ENCODE data around the gene MPV17. TPM values are rescaled to one million over a fixed set of nuclear protein-coding genes. Genes with fewer than 3 reads are reported as not detected.
A peak's percentile ranks its signal among the peaks of the same experiment; 100 is the strongest.
"Not testable (repeated sequence)": the region's sequence is repeated elsewhere in the genome, so short reads cannot be mapped to it uniquely, and the experiment has no call there.

Gene MPV17
- total RNA-seq, 4 donors from 2014 or later = 57.9 to 93.4 (median 66.4) TPM

DNA sequence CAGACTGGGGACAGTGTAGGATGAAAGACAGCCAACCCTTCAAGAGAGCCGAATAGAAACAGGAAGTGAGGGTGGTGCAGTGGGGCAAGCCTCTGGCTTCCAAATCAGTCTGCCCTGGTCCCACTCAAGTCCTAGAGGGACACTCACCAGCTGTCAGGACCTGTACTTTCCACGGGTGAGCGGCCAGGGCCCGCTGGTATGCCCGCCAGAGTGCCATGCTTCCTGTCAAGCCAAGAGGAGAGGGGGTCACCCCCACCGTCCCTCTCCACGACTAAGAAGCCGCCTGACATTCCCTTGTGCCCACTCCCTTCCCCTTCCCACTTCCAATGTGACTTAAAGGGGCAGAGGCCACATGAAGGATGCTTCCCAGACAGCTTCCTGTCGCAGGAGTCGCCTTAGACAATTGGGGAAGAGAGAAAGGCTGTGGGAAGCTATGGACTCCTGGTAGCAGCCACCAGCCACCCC, 564 bp downstream of the MPV17 start:
- ATAC-seq = no peak
- Histone ChIP-seq H3K27me3 (no peaks in the 10 kb centered on the region), H3K36me3 (peaks cover 0 to 29% of the 10 kb centered on the region in 2 donors), H3K9me3 (no peaks in the 10 kb centered on the region), H3K4me3 (peak overlapping the region; percentile 69 to 78), H3K27ac (peak overlapping the region; percentile 89 to 95 (median 92)), H3K4me1 (peaks cover 2 to 31% (median 13%) of the 10 kb centered on the region in 3 donors)
- TF ChIP-seq POLR2AphosphoS5 (IDR thresholded peaks at IDR 0.05) = no peak
- TF ChIP-seq CTCF (IDR thresholded peaks at IDR 0.05) = no peak
- no peak for TF ChIP-seq POLR2A (IDR thresholded peaks at IDR 0.05)
- no peak for TF ChIP-seq EP300 (IDR thresholded peaks at IDR 0.05)
- WGBS, 2 donors (ENCODE audit: low coverage in 1 of 2) = 0 to 3% methylated on average over 2 to 5 of the region's 10 CpGs

DNA sequence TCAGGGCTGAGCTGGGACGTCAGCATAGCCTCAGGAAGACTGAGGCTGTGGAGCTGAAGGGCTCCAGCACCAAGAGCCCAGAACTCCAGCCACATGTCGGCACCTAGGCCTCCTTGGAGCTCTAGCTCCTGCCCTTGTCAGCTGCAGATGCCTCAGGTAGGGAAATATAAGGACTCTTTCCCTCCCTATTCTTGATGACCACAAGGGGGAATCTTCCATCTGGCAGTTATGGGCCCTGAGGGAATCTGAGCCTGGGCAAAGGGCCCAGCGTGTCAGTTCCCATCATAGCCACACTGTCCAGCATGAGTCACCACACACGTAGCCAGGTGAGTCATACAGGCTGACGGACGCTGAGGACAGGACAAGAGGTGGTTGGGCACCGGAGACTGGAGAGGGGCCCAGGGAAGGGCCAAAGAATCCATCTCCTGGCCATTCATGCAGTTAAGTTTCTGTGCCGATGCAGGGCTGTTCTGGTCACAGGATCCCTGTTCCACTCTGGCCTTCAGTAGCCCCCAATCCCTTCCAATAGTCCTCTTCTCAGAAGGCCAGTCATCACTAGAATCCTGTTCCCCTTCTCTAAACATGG, 1.8 kb downstream of the MPV17 start:
- Histone ChIP-seq H3K4me1 (peaks cover 2 to 31% (median 13%) of the 10 kb centered on the region in 3 donors), H3K4me3 (no peak overlapping the region), H3K27ac (peak overlapping the region in 3 of 4 donors; percentile 11 to 89 (median 74)), H3K27me3 (no peaks in the 10 kb centered on the region), H3K9me3 (no peaks in the 10 kb centered on the region), H3K36me3 (peaks cover 0 to 28% of the 10 kb centered on the region in 2 donors)
- TF ChIP-seq CTCF (IDR thresholded peaks at IDR 0.05) (peak in 3 of 4 experiments; percentile 21 to 50 (median 46)), POLR2AphosphoS5 (IDR thresholded peaks at IDR 0.05) (peak; percentile 74), EP300 (IDR thresholded peaks at IDR 0.05) (no peak), POLR2A (IDR thresholded peaks at IDR 0.05) (no peak)
- 41 to 68% methylated on average over 3 to 4 of the region's 8 CpGs for WGBS, 2 donors (ENCODE audit: low coverage in 1 of 2)
- ATAC-seq = peak; percentile 82

DNA sequence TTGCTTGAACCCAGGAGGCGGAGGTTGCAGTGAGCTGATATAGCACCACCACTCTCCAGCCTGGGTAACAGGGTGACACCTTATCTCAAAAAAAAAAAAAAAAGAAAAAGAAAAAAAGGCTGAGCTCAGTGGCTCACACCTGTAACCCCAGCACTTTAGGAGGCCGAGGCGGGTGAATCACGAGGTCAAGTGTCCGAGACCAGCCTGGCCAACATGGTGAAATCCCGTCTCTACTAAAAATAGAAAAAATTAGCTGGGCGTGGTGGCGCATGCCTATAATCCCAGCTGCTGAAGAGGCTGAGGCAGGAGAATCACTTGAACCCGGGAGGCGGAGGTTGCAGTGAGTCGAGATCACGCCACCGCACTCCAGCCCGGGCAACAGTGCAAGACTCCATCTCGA, 3.1 kb downstream of the MPV17 start:
- 89 to 95% methylated on average over 13 to 15 of the region's 15 CpGs for WGBS, 2 donors (ENCODE audit: low coverage in 1 of 2)
- not testable (repeated sequence) for H3K4me3 ChIP-seq, H3K27me3 ChIP-seq, H3K9me3 ChIP-seq, H3K27ac ChIP-seq, ATAC-seq
- peaks cover 2 to 31% (median 13%) of the 10 kb centered on the region in 3 donors for H3K4me1 ChIP-seq
- H3K36me3 ChIP-seq = peaks cover 0 to 36% of the 10 kb centered on the region in 2 donors

- no peaks in the 10 kb centered on the region for H3K9me3 ChIP-seq
- ATAC-seq = no peak
- H3K4me1 ChIP-seq = peaks cover 0 to 13% (median 4%) of the 10 kb centered on the region in 3 donors
- no peak for TF ChIP-seq POLR2A (IDR thresholded peaks at IDR 0.05)
- TF ChIP-seq EP300 (IDR thresholded peaks at IDR 0.05) = no peak
- TF ChIP-seq POLR2AphosphoS5 (IDR thresholded peaks at IDR 0.05) = no peak
- TF ChIP-seq CTCF (IDR thresholded peaks at IDR 0.05) = no peak
- H3K36me3 ChIP-seq = peaks cover 0 to 53% of the 10 kb centered on the region in 2 donors
- no peak overlapping the region for H3K4me3 ChIP-seq
- H3K27me3 ChIP-seq = no peaks in the 10 kb centered on the region
- WGBS, 2 donors (ENCODE audit: low coverage in 1 of 2) = 89 to 100% methylated on average over 1 of the region's 12 CpGs
- H3K27ac ChIP-seq = no peak overlapping the region
Observed at GRCh38 chr2:27316655-27317412, 6.1 kb downstream of the MPV17 start.

- no peak overlapping the region for H3K4me3 ChIP-seq
- WGBS, 2 donors (ENCODE audit: low coverage in 1 of 2) = 60% methylated on average over 6 of the region's 8 CpGs; no CpG with 5 or more reads in 1 of the 2 donors
- ATAC-seq = no peak
- TF ChIP-seq POLR2A (IDR thresholded peaks at IDR 0.05) (no peak), EP300 (IDR thresholded peaks at IDR 0.05) (no peak), CTCF (IDR thresholded peaks at IDR 0.05) (no peak), POLR2AphosphoS5 (IDR thresholded peaks at IDR 0.05) (no peak)
- no peaks in the 10 kb centered on the region for H3K27me3 ChIP-seq
- peaks cover 0 to 70% of the 10 kb centered on the region in 2 donors for H3K36me3 ChIP-seq
- no peaks in the 10 kb centered on the region for H3K4me1 ChIP-seq
- H3K9me3 ChIP-seq = no peaks in the 10 kb centered on the region
- H3K27ac ChIP-seq = no peak overlapping the region
Observed at GRCh38 chr2:27315122-27315521, 7.8 kb downstream of the MPV17 start.

Measured in gastroesophageal sphincter (tissue), 4 donors.